Diencephalon (tissue), 1 donor: ENCODE measurements around the gene PCP4. TPM values are rescaled to one million over a fixed set of nuclear protein-coding genes. Genes with fewer than 3 reads are reported as not detected.

Experiments
- total RNA-seq: library from RNA; depleted of rRNA; stranded (reverse); fragments of >200 nt; gene quantifications from one replicate; pipeline ENCODE4 v1.2.3, GENCODE V29; 2014

PCP4 gene
- 34.8 TPM for total RNA-seq

DNA sequence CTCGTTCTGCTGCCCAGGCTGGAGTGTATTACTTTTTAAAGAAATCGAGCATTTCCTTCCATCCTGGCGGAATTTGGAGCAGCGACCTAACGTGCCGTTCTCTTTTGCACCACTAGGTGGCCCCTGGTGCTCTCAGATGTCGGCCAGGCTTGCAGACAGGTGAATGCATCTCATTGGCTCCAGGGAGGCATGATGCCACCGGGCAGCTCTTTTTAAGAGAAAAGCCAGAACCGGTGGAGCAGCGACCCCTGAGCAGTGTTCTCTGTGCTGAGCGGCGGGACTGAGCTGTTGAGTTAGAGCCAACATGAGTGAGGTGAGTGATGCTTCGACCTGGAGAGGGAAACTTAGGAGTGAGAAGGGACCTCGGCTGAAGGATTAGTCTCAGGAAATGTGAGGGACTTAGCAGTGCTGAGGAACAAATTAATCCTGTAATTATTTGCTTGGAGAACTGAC lies at the start of gene PCP4:
TSS of gene PCP4 (plus strand) at position 241 of the 453 bp plus-strand sequence. CDS start at position 305, 64 bp downstream.

Other genes starting within 250 kb of the PCP4 start
- 4.8 TPM for gene IGSF5, start 122.3 kb upstream of the PCP4 start, total RNA-seq